Activated B cell treated with CpG ODN at 0.5 μM for 24 hours (primary cell): Measurements from ENCODE around the gene DAPK1. TPM values are rescaled to one million over a fixed set of nuclear protein-coding genes. Genes with fewer than 3 reads are reported as not detected.

Source experiments
- ATAC-seq: fragments of 200-7000 bp; cut with Tn5 transposase; one replicate; pipeline ENCODE4 v1.10.0; 2021; ENCODE audit warnings: low read depth, mild to moderate bottlenecking, moderate library complexity
- CTCF ChIA-PET: fragments of 350-600 bp; sonication (Branson Sonifier 250); formaldehyde crosslinking; loops from one replicate; lab custom pipeline; 2021; ENCODE audit warnings: antibody characterized with exemption; lab: Charles Lee
- POLR2A ChIA-PET: fragments of 350-600 bp; sonication (Branson Sonifier 250); formaldehyde crosslinking; loops from one replicate; lab custom pipeline; 2021; ENCODE audit warnings: antibody characterized with exemption; lab: Charles Lee
- DNase-seq: peaks from one replicate; pipeline ENCODE4 v3.0.0; 2022
- H3K27ac Mint-ChIP-seq: one replicate; pipeline ENCODE4 v1.8.0; 2020; ENCODE audit warnings: mixed read lengths
- H3K27me3 Mint-ChIP-seq: one replicate; pipeline ENCODE4 v1.8.0; 2021; ENCODE audit warnings: mixed read lengths
- H3K36me3 Mint-ChIP-seq: one replicate; pipeline ENCODE4 v1.8.0; 2021; ENCODE audit warnings: low read depth, mixed read lengths
- H3K4me1 Mint-ChIP-seq: one replicate; pipeline ENCODE4 v1.8.0; 2021; ENCODE audit warnings: mixed read lengths
- H3K4me3 Mint-ChIP-seq: one replicate; pipeline ENCODE4 v1.8.0; 2020; ENCODE audit warnings: mild to moderate bottlenecking, mixed read lengths
- H3K9me3 Mint-ChIP-seq: one replicate; pipeline ENCODE4 v1.8.0; 2020; ENCODE audit warnings: mixed read lengths
- CTCF ChIP-seq: fragments of 200-600 bp; IDR thresholded peaks from one replicate; pipeline ENCODE4 v1.8.0; 2022; ENCODE audit warnings: antibody characterized with exemption, mild to moderate bottlenecking
- intact Hi-C: fragments of 100-400 bp; cut with micrococcal nuclease; formaldehyde crosslinking; loops from one replicate; pipeline ENCODE4 v1.15.1; 2024
- total RNA-seq: library from RNA; stranded (reverse); gene quantifications from 2 replicates; pipeline ENCODE4 v1.2.3, GENCODE V29; 2022

The DAPK1 gene
- total RNA-seq, 1 donor from 2014 or later, result 1.0 TPM

- no peaks in the 10 kb centered on the region for H3K4me1 Mint-ChIP-seq
- TF ChIP-seq CTCF, result no peak
- H3K27me3 Mint-ChIP-seq, result no peaks in the 10 kb centered on the region
- ATAC-seq (no peak), DNase-seq (no peak)
- intact Hi-C loops, result no loop called here
- no peak overlapping the region for H3K4me3 Mint-ChIP-seq
- no peak overlapping the region for H3K27ac Mint-ChIP-seq
- H3K9me3 Mint-ChIP-seq, result no peaks in the 10 kb centered on the region
- ChIA-PET CTCF (no interaction called here), POLR2A (no interaction called here)
- H3K36me3 Mint-ChIP-seq, result no peaks in the 10 kb centered on the region
Measured at GRCh38 chr9:87592554-87593358, 95.1 kb downstream of the DAPK1 start.

DNA sequence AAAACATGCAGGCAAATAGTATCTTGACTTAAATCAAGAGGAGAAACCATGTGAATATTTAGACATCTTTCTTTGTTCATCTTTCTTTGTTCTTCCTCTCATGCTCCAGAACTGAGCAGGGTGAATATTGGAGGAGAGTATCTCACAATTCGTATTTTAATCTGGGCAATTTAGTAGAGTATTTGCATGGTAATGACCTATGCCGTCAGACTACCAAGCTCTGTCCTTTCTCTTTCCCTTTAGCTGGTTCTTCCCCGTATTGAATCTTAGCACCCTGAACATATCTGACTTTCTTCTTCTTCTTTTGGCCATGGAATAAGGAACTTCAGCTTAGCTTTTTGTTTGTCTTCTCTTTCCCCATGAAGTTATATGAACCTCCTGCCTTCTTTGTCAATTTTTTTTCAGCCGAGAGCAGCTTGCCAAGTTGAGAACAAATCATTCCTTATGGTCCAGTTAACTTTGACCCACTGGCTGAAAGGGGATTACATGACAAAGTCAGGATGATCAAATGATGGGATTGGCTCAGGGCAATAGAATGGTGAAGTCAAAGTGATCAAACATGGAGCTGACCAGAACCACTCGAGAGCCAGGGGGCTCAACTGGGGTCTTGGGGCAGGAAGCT, 95.8 kb downstream of the DAPK1 start:
- ATAC-seq (no peak), DNase-seq (no peak)
- Mint-ChIP-seq H3K27ac (no peak overlapping the region), H3K9me3 (no peaks in the 10 kb centered on the region), H3K27me3 (no peaks in the 10 kb centered on the region), H3K4me3 (no peak overlapping the region), H3K4me1 (no peaks in the 10 kb centered on the region), H3K36me3 (no peaks in the 10 kb centered on the region)
- ChIA-PET CTCF (no interaction called here), POLR2A (no interaction called here)
- TF ChIP-seq CTCF, result no peak
- intact Hi-C loops, result no loop called here

DNA sequence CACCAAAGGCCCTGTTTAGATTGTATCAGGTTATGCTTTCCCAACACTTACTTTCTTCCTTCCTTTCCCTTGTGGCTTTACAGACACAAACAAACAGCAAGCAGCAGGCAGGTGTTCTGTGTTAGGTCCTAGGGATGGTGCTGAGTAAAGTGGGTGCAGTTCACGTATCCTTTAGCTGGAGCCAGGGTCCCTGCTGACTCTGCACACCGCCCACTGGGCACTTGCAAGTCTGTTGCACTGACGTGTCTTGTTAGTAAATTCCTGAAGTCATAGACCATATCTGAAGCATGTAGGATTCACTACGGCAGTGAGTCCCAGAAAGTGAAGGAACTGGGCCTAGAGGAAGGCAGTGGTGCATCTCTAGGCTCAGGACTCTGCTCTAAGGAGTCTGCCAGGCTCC, 96.5 kb downstream of the DAPK1 start:
- ChIA-PET POLR2A (no interaction called here), CTCF (no interaction called here)
- Mint-ChIP-seq H3K27ac (no peak overlapping the region), H3K9me3 (no peaks in the 10 kb centered on the region), H3K4me3 (no peak overlapping the region), H3K4me1 (no peaks in the 10 kb centered on the region), H3K27me3 (no peaks in the 10 kb centered on the region), H3K36me3 (no peaks in the 10 kb centered on the region)
- no peak for TF ChIP-seq CTCF
- intact Hi-C loops, result no loop called here
- ATAC-seq, result no peak
- no peak for DNase-seq

DNA sequence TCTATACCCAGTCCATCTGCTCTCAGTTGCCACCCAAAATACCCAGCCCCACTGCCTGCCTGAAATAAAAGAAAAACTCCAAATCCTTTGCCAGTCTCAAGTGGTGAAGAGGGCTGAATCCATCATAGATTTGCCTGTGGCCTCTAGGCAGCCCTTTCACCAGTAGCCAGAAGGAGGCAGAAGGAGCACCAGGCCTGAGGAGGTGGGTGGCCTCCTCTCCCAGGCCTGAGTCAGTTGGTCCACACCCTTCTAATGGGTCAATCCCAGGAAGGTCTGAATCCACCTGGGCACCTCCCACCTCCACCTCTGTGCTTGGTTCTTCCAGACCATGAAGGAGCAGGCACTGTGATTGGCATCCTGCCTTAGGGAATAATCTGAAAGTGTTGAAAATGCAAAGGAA, 97.0 kb downstream of the DAPK1 start:
- no peak for ATAC-seq
- H3K4me1 Mint-ChIP-seq, result no peaks in the 10 kb centered on the region
- POLR2A ChIA-PET, result no interaction called here

More for the DNA sequence above, 97.0 kb downstream of the DAPK1 start:
- DNase-seq, result no peak
- H3K4me3 Mint-ChIP-seq, result no peak overlapping the region
- CTCF ChIA-PET, result no interaction called here
- TF ChIP-seq CTCF, result no peak
- no peaks in the 10 kb centered on the region for H3K9me3 Mint-ChIP-seq
- intact Hi-C loops, result no loop called here
- H3K27ac Mint-ChIP-seq, result no peak overlapping the region
- H3K27me3 Mint-ChIP-seq, result no peaks in the 10 kb centered on the region
- no peaks in the 10 kb centered on the region for H3K36me3 Mint-ChIP-seq
